Fibroblast of skin of left biceps (primary cell): ENCODE measurements around the gene NADK2.
"Not testable (repeated sequence)": the region's sequence is repeated elsewhere in the genome, so short reads cannot be mapped to it uniquely, and the experiment has no call there.

Experiments
- DNase-seq, 2 experiments: peaks; one replicate each; pipeline ENCODE4 v3.0.0-alpha.2; 2013; ENCODE audit warnings: low read depth in 2 of 2

The NADK2 gene

DNA sequence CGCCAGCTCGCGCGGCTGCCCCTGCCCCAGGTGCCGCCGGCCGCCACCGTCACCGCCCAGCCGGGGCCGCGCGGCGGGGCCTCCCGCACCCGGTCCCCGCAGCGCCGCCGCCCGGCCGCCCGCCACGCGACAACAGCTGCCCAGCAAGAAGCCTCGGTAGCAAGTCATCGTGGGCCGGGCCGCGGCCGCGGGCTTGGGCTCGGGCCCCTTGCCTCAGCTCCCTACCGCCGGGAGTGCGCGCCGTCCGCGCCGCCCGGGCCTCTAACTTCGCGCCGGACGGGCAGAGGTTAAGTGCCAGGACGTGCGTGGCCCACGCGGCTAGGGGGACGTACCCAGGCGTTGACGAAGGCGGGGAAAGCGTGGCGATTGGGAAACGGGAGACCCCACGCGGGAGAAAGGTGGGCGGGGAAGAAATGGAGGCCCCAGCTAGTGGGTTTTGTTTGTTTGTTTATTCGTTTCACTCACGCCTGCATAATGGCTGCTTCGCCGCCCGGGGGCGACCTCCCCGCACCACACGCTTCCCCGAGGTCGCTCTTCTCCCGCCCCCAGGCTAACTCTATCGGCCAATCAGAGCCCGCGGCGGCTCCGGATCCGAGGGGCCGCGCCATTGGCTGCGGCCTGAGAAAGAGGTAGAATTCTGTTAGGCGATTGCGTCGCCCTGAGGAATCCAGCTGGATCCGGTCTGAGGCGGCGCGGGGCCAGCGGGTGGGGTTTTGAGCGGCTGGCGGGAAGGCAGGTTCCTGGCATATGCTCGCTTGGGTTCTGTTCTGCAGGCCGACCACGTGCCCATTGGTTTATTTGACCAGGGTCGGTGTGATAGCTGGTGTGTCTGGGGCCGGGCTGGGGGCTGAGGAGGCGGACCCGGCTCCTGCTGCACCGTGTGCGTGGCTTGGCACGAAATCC is at the start of gene NADK2:
NADK2 (minus strand) TSS at position 295 of the 903 bp plus-strand sequence; CDS start at position 168, 127 bp downstream.
- DNase-seq, result peak; percentile 93

DNA sequence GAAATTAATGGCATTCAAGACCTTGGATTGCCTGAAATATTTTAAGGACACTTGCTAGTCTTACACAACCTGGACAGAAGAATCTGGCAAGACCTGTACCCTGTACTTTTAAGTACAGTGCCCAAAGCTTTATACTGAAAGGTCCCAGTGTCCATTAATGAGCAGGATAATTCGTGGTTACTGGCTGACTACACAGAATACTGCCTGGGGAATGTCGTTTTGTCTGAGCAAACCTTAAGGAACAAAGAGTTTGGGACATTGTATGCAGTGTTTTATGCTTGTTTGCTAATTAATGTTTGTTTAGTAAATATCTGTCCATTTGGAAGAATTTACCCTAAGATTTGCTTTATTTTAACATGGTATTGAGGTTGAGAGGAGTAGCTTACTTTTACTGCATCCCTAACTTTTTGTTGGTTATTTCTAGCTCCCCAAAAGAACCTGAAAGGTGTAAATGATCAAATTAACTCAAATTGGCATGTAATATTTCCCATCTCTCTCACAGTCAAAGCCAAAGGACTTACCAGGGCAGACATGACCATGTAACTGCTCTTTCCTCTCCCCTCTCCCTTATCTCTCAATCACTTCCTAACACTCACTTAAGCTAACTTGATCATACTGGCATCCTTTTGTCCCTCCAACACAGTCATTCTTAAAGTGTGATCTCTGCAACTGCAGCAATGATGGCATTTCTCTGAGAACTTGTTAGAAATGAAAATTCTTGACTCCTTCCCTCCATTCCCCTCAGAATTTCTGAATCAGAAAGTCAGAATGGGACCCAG is 44.3 kb upstream of the NADK2 start:
- DNase-seq, result no peak

GRCh38 chr5:36283775-36284174 is 42.0 kb upstream of the NADK2 start:
- DNase-seq, result not testable (repeated sequence)

- DNase-seq, result no peak
These were observed 39.9 kb upstream of the NADK2 start for GRCh38 chr5:36281626-36282025.

- no peak for DNase-seq
These were observed 37.5 kb upstream of the NADK2 start for GRCh38 chr5:36279054-36279698.

DNA sequence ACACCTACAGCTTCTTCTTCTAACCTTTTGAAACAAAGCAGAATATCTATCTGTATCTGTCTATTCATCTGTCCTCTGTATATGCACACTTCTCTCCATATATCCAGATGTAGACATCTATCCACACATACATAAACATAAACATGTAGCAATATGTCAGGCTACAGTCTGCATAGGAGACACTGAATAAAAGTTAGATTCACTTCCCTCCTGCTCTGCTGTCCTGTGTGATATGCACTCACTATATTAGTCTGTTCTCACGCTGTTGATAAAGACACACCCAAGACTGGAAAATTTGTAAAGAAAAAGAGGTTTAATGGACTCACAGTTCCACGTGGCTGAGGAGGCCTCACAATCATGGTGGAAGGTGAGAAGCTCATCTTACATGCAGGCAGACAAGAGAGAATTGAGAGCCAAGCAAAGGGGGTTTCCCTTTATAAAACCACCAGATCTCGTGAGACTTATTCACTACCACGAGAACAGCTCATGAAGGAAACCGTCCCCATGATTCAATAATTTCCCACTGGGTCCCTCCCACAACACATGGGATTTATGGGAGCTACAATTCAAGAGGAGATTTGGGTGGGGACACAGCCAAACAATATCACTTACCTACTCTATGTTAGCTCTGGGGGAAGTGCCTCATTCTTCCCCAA is 35.9 kb upstream of the NADK2 start:
- DNase-seq, result no peak

DNA sequence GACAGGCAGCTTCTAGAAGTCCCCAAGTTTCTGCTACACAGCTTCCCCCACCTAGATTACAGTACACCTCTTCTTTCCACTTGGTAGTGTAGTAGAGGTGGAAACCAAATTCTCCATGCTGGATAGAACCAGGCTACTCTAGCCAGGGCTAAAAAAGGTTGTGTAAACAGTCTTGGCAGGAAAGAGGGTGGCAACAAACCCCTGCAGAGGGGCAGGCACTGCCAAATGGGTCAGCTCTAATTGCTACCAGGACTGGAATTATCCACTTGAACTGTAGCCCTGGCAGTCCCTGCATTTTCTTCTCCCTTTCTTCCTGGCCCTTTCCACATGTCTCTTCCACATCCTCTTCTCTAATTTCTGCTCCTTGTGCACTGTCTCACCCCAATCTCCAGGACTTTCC is 35.1 kb upstream of the NADK2 start:
- no peak for DNase-seq

DNA sequence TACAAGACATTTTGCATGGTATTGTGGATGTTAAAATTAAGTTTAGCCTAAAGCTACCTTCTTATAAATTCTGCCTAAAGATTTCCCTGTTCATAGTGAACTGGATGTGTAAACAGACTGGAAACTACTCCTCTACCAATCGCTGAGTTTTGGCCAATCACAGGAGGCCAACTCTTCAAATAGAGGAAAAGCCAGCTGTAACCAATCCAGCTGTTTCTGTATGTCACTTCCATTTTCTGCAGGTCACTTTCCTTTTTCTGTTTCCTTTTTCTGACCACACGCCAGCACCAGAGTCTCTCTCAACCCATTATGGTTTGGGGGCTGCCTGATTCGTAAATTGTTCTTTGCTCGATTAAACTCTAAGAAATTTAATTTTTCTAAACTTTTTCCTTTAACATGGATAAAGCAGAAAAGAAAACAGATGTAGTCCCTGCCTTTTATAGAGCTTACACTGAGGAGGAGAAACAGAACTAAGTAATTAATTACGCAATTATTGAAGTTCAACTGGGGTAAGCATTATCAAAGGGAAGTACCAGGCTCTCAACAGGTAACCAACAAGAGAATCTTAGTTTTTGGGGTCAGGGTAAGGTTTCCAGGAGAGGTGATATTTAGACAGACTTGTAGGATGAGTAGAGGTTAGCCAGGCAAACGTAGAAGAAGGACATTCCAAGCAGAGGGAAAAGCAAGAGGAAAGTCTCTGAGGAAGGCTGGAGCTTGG is 32.2 kb upstream of the NADK2 start:
- no peak for DNase-seq

GRCh38 chr5:36272136-36272690 is 30.5 kb upstream of the NADK2 start:
- DNase-seq, result no peak

DNA sequence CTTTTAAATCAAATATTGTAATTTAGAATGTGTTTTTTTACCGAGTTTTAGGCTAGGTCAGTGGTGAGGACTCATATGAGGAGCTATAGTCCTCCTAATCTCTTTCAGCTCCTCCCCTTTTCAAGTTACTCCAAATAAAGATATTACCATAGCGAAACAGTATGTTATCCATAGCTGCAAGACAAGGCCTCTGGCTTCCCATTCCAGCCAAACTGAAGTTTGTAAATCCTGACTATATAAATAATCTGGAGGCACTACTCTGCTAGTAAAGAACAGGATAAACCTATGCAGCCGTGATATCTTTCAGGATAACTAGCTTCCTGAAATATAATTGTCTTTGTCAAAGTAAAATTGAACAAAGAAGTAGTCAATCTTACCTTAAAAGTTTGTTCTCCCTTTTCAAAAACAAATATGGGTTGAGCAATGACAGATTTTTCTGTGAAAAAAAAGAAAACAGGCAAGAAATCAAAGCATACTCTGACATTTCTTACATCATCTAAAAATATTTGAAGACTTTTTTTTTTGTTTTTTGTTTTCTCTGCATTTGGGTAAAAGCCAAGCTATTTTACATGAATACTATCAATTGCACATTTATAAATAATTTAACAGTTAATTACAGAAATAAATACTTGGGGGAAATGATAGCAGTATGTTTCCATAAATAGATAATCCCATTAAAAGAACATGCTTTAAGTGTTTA is 29.3 kb upstream of the NADK2 start:
- DNase-seq, result no peak

- DNase-seq, result no peak
These were observed 28.4 kb upstream of the NADK2 start for GRCh38 chr5:36270175-36270574.

DNA sequence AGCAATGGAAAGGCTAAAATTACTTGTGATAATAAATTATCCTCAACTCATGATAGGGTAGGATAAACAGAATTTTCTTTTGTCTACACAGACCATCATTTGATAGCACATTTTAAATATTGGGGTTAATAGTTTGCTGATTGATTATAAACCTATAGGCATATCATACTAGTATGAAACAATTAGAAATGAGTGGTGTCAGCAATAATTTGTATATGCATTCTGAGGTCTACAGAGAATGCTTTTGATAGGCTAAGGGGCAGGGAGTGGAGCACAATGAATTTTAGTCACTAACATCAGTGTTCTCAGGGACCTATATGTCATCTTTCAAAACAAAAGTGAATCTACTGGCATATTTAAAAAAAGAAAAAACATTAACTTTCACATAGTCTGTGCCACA is 27.8 kb upstream of the NADK2 start:
- DNase-seq, result no peak

- no peak for DNase-seq
These were observed 26.2 kb upstream of the NADK2 start for GRCh38 chr5:36267905-36268304.

GRCh38 chr5:36264202-36264760 is 22.6 kb upstream of the NADK2 start:
- DNase-seq, result no peak

DNA sequence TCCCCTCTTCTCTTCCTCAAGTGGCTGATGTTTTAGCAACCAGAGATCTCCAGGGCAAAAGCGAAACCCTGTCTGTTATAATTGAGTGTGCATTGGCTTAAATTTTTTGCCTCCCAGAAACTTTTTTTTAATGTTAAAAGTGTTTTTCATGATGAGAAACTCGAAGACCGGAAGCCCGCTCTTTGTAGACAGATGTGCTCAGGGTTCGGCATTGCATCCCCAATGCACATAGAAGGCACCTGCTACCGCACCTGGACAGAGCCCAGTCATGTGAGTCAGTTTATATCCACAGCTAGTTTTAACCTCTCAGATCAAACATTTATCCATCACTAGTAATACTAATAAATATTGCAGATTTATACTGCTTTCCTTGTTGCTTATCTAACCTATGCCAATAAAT is 19.5 kb upstream of the NADK2 start:
- no peak for DNase-seq

DNA sequence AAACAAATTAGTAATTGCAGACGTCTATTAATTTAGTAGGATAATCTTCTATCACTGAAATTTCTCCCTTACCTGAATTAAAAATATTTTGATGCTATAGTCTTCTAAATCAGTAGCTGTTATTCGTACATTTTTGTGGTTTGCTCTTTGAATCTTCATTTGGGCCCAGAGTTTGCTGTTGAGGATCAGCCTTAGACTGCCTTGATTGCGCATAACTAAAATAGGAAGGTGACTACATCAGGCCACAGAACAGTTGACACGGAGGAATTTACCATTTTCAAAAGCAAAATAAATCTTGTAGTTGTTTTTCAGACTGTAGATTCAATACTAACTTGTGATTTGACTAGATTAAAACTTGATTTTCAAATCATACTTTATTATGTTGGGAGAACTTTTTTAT is 11.8 kb upstream of the NADK2 start:
- DNase-seq, result no peak

DNA sequence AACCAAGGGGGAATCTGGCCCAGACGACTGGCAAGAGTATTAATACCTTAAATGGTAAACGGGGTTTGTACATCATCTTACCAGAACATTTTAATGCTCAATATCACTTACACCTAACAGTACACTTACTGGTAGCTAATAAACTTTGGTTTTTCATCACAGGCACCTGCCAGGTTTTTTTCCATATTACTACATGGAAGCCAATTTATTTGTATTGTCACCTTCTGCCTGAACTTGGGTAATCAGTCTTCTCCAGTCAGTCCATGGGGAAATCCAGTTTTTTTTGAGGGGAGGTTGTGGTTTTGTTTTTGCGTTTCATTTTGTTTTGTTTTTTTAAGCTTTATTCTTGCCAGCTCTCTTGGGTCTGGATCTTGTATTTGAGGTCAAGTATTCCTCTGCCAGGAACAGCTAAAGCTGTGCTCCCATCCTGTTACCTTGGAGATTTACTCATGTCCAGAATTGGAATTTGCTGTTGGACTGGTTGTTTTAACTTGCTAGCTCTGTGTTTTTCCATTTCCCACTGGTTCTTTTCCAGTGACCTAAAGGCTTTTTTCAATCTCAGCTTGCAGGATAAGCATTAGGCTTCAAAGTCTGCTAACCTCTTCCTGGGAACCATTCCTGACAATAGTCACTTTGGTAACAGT is 11.1 kb upstream of the NADK2 start:
- DNase-seq, result no peak

DNA sequence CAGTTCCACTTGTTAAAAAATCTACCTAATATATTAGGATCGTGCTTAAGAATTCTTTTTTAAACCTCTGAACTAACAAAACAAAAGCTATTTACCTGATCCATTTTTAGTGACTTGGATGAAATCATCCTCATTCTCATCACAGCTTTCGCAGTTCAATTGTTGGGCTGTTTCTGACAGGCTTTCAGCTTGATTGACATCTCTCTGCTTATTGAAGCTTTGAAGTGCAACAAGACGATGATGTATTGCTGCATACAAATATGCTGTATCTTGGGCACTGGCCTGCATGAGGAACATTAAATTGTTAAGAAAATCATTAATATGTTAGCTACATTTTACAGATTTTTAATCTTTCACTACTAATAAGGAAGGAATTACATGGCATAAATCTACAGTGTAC is 9.5 kb upstream of the NADK2 start:
- DNase-seq, result no peak

DNA sequence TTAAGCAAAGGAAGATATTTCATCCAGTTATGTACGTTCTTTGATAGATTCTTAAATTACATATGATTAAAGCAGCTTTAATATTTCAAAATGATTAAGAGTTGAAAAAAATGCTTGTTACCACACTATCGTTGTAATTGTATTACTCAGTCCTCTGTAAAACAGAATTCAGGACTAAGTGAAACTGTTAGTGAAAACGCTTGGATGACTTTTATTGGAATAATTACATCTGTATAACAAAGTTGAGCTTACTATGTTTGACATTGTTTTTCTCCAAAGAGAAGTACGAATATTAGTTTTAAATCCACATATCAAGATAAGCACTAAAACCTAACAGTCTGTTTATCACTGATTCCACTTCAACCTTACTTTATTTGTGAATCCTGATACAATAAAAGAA is 8.7 kb upstream of the NADK2 start:
- no peak for DNase-seq
